ENCODE data around the gene CRTC1.

CRTC1 gene

GRCh38 chr19:18807861-18808331 lies 124.4 kb downstream of the CRTC1 start:
- no peak for TF ChIP-seq SIN3A (IDR thresholded peaks at IDR 0.05; ENCODE audit: borderline replicate concordance, insufficient read depth, low read length)

GRCh38 chr19:18809149-18809868 lies 125.8 kb downstream of the CRTC1 start:
- TF ChIP-seq SIN3A (IDR thresholded peaks at IDR 0.05; ENCODE audit: borderline replicate concordance, insufficient read depth, low read length) (no peak), FOXP2 (optimal IDR thresholded peaks at IDR 0.05; ENCODE audit: borderline replicate concordance, extremely low read depth, extremely low read length, insufficient read depth) (no peak), POLR2AphosphoS5 (IDR thresholded peaks at IDR 0.05; ENCODE audit: low read depth, low read length) (no peak), REST (IDR thresholded peaks at IDR 0.05; ENCODE audit: insufficient read depth in 1 of 2, low read depth in 2 of 2, low read length in 2 of 2) (no peak), TAF1 (IDR thresholded peaks at IDR 0.05; ENCODE audit: borderline replicate concordance, insufficient read depth, low read length) (no peak)

GRCh38 chr19:18814063-18814462 lies 130.6 kb downstream of the CRTC1 start:
- TF ChIP-seq POLR2AphosphoS5 (IDR thresholded peaks at IDR 0.05; ENCODE audit: low read depth, low read length): no peak
- TF ChIP-seq SIN3A (IDR thresholded peaks at IDR 0.05; ENCODE audit: borderline replicate concordance, insufficient read depth, low read length): no peak
- no peak for TF ChIP-seq TAF1 (IDR thresholded peaks at IDR 0.05; ENCODE audit: borderline replicate concordance, insufficient read depth, low read length)
- no peak for TF ChIP-seq REST (IDR thresholded peaks at IDR 0.05; ENCODE audit: insufficient read depth in 1 of 2, low read depth in 2 of 2, low read length in 2 of 2)
- no peak for TF ChIP-seq FOXP2 (optimal IDR thresholded peaks at IDR 0.05; ENCODE audit: borderline replicate concordance, extremely low read depth, extremely low read length, insufficient read depth)

GRCh38 chr19:18815673-18816072 lies 132.2 kb downstream of the CRTC1 start:
- TF ChIP-seq SIN3A (IDR thresholded peaks at IDR 0.05; ENCODE audit: borderline replicate concordance, insufficient read depth, low read length) (no peak), POLR2AphosphoS5 (IDR thresholded peaks at IDR 0.05; ENCODE audit: low read depth, low read length) (no peak), FOXP2 (optimal IDR thresholded peaks at IDR 0.05; ENCODE audit: borderline replicate concordance, extremely low read depth, extremely low read length, insufficient read depth) (no peak), REST (IDR thresholded peaks at IDR 0.05; ENCODE audit: insufficient read depth in 1 of 2, low read depth in 2 of 2, low read length in 2 of 2) (no peak), TAF1 (IDR thresholded peaks at IDR 0.05; ENCODE audit: borderline replicate concordance, insufficient read depth, low read length) (no peak)

- TF ChIP-seq SIN3A (IDR thresholded peaks at IDR 0.05; ENCODE audit: borderline replicate concordance, insufficient read depth, low read length) (no peak), TAF1 (IDR thresholded peaks at IDR 0.05; ENCODE audit: borderline replicate concordance, insufficient read depth, low read length) (no peak), POLR2AphosphoS5 (IDR thresholded peaks at IDR 0.05; ENCODE audit: low read depth, low read length) (no peak), FOXP2 (optimal IDR thresholded peaks at IDR 0.05; ENCODE audit: borderline replicate concordance, extremely low read depth, extremely low read length, insufficient read depth) (no peak), REST (IDR thresholded peaks at IDR 0.05; ENCODE audit: insufficient read depth in 1 of 2, low read depth in 2 of 2, low read length in 2 of 2) (no peak)
These were observed 134.1 kb downstream of the CRTC1 start for GRCh38 chr19:18817574-18817973.
